Activated T-helper 17 cell treated with anti-CD3 and anti-CD28 coated beads, Interleukin-2, amount 50 U/mL, for 72 hours (primary cell): Measurements from ENCODE around the gene CWC27. TPM values are rescaled to one million over a fixed set of nuclear protein-coding genes. Genes with fewer than 3 reads are reported as not detected.
A peak's percentile ranks its signal among the peaks of the same experiment; 100 is the strongest.

Experiments used
- ATAC-seq: fragments of 150-1000 bp; cut with Tn5 transposase; replicated peaks from 2 replicates; pipeline ENCODE4 v1.10.0; 2021; ENCODE audit warnings: mild to moderate bottlenecking, moderate library complexity
- H3K27ac Mint-ChIP-seq: one replicate; pipeline ENCODE4 v1.8.0; 2022; ENCODE audit warnings: mixed read lengths
- H3K27me3 Mint-ChIP-seq: one replicate; pipeline ENCODE4 v1.8.0; 2022; ENCODE audit warnings: mixed read lengths
- H3K36me3 Mint-ChIP-seq: one replicate; pipeline ENCODE4 v1.8.0; 2022; ENCODE audit warnings: low read depth, mild to moderate bottlenecking, mixed read lengths
- H3K4me1 Mint-ChIP-seq: one replicate; pipeline ENCODE4 v1.8.0; 2022; ENCODE audit warnings: mixed read lengths
- H3K4me3 Mint-ChIP-seq: one replicate; pipeline ENCODE4 v1.8.0; 2022; ENCODE audit warnings: mild to moderate bottlenecking, mixed read lengths
- H3K9me3 Mint-ChIP-seq: one replicate; pipeline ENCODE4 v1.8.0; 2022; ENCODE audit warnings: mixed read lengths
- total RNA-seq, 2 donors: library from RNA; stranded (reverse); gene quantifications; one replicate each; pipeline ENCODE4 v1.2.3, GENCODE V29; 2022

CWC27 gene
- 10 to 100 TPM; 26.7 to 32.5 TPM for total RNA-seq

DNA sequence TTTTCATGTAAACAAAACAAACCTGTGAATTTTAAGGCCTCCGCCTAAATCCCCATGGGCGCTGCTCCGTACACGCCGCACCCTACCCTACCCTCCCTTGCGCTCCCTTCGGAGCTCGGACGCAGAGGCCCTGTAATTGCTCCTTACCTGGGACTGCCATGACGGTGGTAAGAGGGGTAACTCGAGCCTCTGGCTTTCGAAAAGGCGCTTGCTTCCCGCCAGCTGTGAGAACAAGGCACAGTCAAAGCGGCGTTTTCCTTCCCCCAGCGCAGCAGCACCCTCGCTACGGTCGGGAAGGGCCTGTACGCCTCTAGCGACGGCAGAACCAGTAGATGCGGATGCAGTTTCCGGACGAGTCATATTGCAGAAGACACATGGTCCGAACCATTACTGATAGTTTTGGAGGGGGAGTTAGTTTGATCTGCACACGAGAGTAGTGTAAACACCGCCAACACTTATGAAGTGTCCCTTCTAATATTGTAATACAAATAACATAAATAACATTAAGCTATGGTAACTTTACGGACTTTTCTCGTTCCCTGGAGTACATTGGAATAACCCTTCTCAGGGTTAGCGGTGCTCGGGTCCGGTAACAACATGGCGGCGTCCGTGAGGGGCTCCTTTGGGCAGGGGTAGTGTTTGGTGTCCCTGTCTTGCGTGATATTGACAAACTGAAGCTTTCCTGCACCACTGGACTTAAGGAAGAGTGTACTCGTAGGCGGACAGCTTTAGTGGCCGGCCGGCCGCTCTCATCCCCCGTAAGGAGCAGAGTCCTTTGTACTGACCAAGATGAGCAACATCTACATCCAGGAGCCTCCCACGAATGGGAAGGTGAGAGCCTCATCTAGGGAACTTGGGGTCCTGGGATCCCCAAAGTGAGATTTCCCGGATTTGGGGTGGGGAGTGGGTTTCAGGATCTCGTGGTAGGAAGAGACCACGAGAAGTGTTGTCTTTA lies at the start of gene CWC27, which contains the start of gene SREK1IP1:
TSS of gene CWC27 (plus strand) at position 573 of the 955 bp plus-strand sequence. CDS start at position 790, 217 bp downstream.
TSS of gene SREK1IP1 (minus strand) at position 334 of the 955 bp plus-strand sequence. CDS start at position 160, 174 bp downstream.
- no peaks in the 10 kb centered on the region for H3K27me3 Mint-ChIP-seq
- H3K4me1 Mint-ChIP-seq: peaks cover 42% of the 10 kb centered on the region
- peaks cover 34% of the 10 kb centered on the region for H3K36me3 Mint-ChIP-seq
- peak within 1 kb of the TSS; percentile 99 for H3K27ac Mint-ChIP-seq
- H3K4me3 Mint-ChIP-seq: peak within 1 kb of the TSS; percentile 93
- peak; percentile 97 for ATAC-seq
- no peaks in the 10 kb centered on the region for H3K9me3 Mint-ChIP-seq

DNA sequence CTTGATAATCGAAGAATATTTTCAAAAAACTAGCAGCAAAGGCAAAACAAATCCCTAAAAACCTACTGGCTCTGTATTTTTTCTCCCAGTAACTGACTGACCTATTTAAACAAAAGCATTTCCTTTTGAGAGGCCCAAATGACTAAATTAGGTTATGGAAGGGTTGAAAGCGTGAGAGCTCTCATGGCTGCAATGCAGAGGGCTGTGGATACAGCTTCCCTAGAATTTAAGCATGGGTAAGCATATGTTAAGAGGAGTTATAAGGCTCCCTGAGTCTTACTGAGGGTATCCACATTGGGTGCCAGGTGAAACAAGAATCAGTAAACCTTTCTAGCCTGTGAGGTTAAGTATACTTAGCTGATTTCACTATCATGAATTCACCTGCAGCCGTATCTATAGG lies 46.1 kb upstream of the CWC27 start:
- ATAC-seq: no peak
- Mint-ChIP-seq H3K36me3 (peaks cover 59% of the 10 kb centered on the region), H3K4me3 (no peak overlapping the region), H3K4me1 (no peaks in the 10 kb centered on the region), H3K9me3 (no peaks in the 10 kb centered on the region), H3K27me3 (no peaks in the 10 kb centered on the region), H3K27ac (no peak overlapping the region)

- no peaks in the 10 kb centered on the region for H3K9me3 Mint-ChIP-seq
- H3K27me3 Mint-ChIP-seq: no peaks in the 10 kb centered on the region
- no peak for ATAC-seq
- H3K36me3 Mint-ChIP-seq: peaks cover 85% of the 10 kb centered on the region
- H3K4me3 Mint-ChIP-seq: no peak overlapping the region
- H3K27ac Mint-ChIP-seq: no peak overlapping the region
- H3K4me1 Mint-ChIP-seq: no peaks in the 10 kb centered on the region
Observed at GRCh38 chr5:64727150-64727549, 41.6 kb upstream of the CWC27 start.

- Mint-ChIP-seq H3K4me1 (peaks cover 6% of the 10 kb centered on the region), H3K27me3 (no peaks in the 10 kb centered on the region), H3K4me3 (no peak overlapping the region), H3K9me3 (no peaks in the 10 kb centered on the region), H3K36me3 (peaks cover 46% of the 10 kb centered on the region), H3K27ac (no peak overlapping the region)
- ATAC-seq: no peak
Observed at GRCh38 chr5:64742411-64742810, 26.3 kb upstream of the CWC27 start.

DNA sequence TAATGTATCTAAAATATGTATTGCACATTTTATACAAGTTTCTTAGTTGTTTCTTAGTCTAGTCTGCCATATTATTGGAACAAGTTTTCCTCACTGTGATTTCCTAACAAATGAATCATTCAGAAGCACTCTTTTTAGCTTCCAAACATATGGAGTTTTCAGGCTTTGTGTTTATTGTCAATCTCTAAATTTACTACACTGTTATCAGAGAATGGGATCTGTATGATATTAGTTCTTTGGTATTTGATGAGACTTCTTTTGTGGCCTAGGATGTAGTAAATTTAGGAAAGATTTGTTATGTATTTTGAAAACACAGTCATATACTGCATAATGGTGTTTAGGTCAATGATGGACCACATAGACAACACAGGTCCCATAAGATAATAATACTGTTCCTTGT lies 25.9 kb upstream of the CWC27 start:
- no peaks in the 10 kb centered on the region for H3K9me3 Mint-ChIP-seq
- no peak overlapping the region for H3K27ac Mint-ChIP-seq
- H3K27me3 Mint-ChIP-seq: no peaks in the 10 kb centered on the region
- H3K36me3 Mint-ChIP-seq: peaks cover 41% of the 10 kb centered on the region
- no peak overlapping the region for H3K4me3 Mint-ChIP-seq
- H3K4me1 Mint-ChIP-seq: peaks cover 6% of the 10 kb centered on the region
- ATAC-seq: no peak

GRCh38 chr5:64744914-64745313 lies 23.8 kb upstream of the CWC27 start:
- H3K36me3 Mint-ChIP-seq: peaks cover 20% of the 10 kb centered on the region
- H3K4me1 Mint-ChIP-seq: no peaks in the 10 kb centered on the region
- ATAC-seq: no peak
- H3K9me3 Mint-ChIP-seq: no peaks in the 10 kb centered on the region
- H3K27me3 Mint-ChIP-seq: no peaks in the 10 kb centered on the region
- H3K4me3 Mint-ChIP-seq: no peak overlapping the region
- no peak overlapping the region for H3K27ac Mint-ChIP-seq

DNA sequence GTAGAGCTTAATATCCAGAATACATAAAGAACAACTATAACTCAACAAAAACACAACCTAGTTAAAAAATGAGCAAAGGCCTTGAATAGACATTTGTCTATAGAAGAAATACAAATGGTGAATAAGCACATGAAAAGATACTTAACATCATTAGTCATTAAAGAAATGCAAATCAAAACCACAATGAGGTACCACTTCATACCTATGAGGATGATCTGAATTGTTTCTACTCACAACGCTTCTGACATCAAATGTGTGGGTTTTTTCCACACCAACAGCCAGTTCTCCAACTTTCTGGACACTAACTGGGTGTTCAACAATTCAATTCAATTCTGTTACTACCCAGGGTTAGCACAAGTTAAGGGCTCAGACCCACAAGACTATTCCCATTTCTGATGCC lies 22.3 kb upstream of the CWC27 start:
- no peaks in the 10 kb centered on the region for H3K9me3 Mint-ChIP-seq
- H3K27ac Mint-ChIP-seq: no peak overlapping the region
- H3K4me3 Mint-ChIP-seq: no peak overlapping the region
- no peaks in the 10 kb centered on the region for H3K27me3 Mint-ChIP-seq
- ATAC-seq: peak; percentile 56
- H3K4me1 Mint-ChIP-seq: no peaks in the 10 kb centered on the region
- H3K36me3 Mint-ChIP-seq: peaks cover 12% of the 10 kb centered on the region

DNA sequence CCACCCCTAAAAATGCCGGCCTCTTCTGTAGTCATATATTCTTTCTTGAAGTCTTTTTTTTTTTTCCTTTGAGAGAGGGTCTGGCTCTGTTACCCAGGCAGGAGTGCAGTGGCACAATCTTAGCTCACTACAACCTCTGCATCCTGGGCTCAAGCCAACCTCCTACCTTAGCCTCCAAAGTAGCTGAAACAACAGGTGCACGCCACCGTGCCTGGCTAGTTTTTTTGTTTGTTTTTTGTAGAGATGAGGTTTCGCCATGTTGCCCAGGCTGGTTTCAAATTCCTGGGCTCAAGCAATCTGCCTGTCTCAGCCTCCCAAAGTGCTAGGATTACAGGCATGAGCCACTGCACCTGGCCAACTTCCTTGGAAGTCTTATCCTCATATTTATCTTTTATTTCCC lies 19.3 kb upstream of the CWC27 start:
- ATAC-seq: no peak
- H3K9me3 Mint-ChIP-seq: no peaks in the 10 kb centered on the region
- H3K4me1 Mint-ChIP-seq: no peaks in the 10 kb centered on the region
- peaks cover 17% of the 10 kb centered on the region for H3K36me3 Mint-ChIP-seq
- no peaks in the 10 kb centered on the region for H3K27me3 Mint-ChIP-seq
- H3K27ac Mint-ChIP-seq: no peak overlapping the region
- no peak overlapping the region for H3K4me3 Mint-ChIP-seq

GRCh38 chr5:64754066-64754465 lies 14.7 kb upstream of the CWC27 start:
- Mint-ChIP-seq H3K27me3 (no peaks in the 10 kb centered on the region), H3K9me3 (no peaks in the 10 kb centered on the region), H3K27ac (no peak overlapping the region), H3K36me3 (peaks cover 33% of the 10 kb centered on the region), H3K4me3 (no peak overlapping the region), H3K4me1 (peaks cover 4% of the 10 kb centered on the region)
- no peak for ATAC-seq

GRCh38 chr5:64758901-64759300 lies 9.8 kb upstream of the CWC27 start:
- ATAC-seq: no peak
- H3K27me3 Mint-ChIP-seq: no peaks in the 10 kb centered on the region
- peaks cover 60% of the 10 kb centered on the region for H3K36me3 Mint-ChIP-seq
- H3K4me1 Mint-ChIP-seq: peaks cover 9% of the 10 kb centered on the region
- no peak overlapping the region for H3K4me3 Mint-ChIP-seq
- no peak overlapping the region for H3K27ac Mint-ChIP-seq
- no peaks in the 10 kb centered on the region for H3K9me3 Mint-ChIP-seq

DNA sequence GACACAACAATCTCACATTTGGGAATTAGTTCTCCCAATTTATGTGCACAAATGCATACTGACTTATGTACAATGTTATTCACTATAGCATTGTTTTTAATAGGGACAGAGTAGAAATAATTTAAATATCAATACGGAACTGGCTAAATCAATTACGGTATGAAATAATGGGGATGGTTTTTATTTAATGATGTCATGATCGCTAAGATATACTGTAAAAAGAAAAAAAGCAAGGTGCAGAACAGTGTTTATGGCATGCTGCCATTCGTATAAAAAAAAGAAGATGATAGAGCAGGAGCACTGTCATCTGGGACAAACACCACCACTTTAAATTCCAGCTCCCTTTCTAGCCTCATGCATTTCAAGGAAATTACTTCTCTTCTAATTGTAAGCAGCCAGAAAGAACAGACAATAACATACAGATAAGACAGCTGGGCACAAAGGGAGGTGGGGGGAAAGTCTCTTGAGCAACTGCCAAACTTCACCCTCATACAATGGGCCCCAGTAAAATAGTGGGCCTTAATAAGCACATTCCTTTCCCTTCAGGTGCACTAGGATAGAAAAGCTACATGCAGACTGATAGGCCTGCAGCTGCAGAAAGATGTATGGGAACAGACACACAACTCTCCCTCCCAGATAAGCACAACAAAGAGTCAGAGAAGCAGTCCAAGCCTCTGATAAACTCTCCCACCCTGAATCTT lies 8.6 kb upstream of the CWC27 start:
- Mint-ChIP-seq H3K36me3 (peaks cover 60% of the 10 kb centered on the region), H3K4me1 (peaks cover 14% of the 10 kb centered on the region), H3K4me3 (no peak overlapping the region), H3K27ac (no peak overlapping the region), H3K9me3 (no peaks in the 10 kb centered on the region), H3K27me3 (no peaks in the 10 kb centered on the region)
- ATAC-seq: no peak

GRCh38 chr5:64763948-64764503 lies 4.7 kb upstream of the CWC27 start:
- Mint-ChIP-seq H3K4me3 (no peak overlapping the region), H3K27me3 (no peaks in the 10 kb centered on the region), H3K4me1 (peaks cover 27% of the 10 kb centered on the region), H3K9me3 (no peaks in the 10 kb centered on the region), H3K36me3 (peaks cover 72% of the 10 kb centered on the region), H3K27ac (no peak overlapping the region)
- no peak for ATAC-seq

DNA sequence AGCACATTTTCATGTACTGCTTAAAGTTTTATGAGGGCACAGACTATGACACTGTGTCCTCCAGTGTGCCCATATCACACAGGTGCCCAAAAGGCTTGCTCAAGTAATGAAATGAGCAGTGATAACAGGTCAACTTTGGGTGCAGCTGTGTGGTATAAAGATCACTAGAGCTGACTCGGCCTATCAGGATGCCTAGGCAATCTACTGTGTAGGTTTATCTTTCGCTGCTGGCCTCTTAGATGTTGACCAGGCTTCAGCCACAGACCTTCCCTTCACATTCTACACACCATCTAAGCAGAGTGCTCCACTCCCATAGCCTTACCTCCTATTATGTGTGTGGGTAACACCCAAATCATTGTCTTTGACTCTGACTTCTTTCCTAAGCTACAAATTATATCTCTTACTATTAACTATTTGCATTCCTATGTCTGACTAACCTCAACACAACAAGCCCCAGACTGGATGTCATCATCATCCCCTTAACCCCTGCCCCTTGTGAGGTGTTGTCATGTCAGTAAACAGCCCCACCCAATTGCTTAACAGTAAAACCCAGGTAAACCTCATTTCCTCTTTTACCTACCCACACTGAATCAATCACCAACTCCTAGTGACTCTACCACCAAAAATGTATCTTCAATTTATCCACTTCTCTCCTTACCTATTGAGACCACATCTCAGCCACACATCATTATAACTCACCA lies 2.8 kb upstream of the CWC27 start:
- H3K4me1 Mint-ChIP-seq: peaks cover 35% of the 10 kb centered on the region
- peak overlapping the region; percentile 93 for H3K4me3 Mint-ChIP-seq
- peaks cover 53% of the 10 kb centered on the region for H3K36me3 Mint-ChIP-seq
- ATAC-seq: no peak
- H3K27me3 Mint-ChIP-seq: no peaks in the 10 kb centered on the region
- peak overlapping the region; percentile 1 for H3K27ac Mint-ChIP-seq
- H3K9me3 Mint-ChIP-seq: no peaks in the 10 kb centered on the region

DNA sequence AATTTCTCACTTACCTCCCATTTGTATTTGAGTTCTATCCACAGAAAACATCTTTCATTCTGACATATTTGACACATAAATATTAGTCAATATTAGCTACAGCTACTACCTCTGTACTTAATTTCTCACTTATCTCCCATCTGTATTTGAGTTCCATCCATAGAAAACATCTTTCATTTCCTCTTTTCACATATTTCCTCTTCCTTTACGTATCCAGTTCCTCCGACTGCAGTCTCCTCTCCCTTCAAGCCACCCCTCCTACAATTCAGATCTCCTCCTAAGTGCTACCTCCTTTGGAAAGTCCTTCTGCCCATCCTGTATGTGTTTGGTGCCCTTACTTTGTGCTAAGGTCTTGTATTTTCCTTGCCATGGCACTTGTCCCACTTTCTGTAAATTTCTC lies 1.8 kb upstream of the CWC27 start:
- Mint-ChIP-seq H3K27me3 (no peaks in the 10 kb centered on the region), H3K36me3 (peaks cover 43% of the 10 kb centered on the region), H3K9me3 (no peaks in the 10 kb centered on the region), H3K27ac (peak overlapping the region; percentile 99), H3K4me1 (peaks cover 37% of the 10 kb centered on the region), H3K4me3 (peak overlapping the region; percentile 93)
- ATAC-seq: no peak
